K562 (cell line): ENCODE results near the gene COQ7. TPM values are rescaled to one million over a fixed set of nuclear protein-coding genes. Genes with fewer than 3 reads are reported as not detected.

ENCODE experiments used
- ARID1B ChIP-seq: fragments of 450-650 bp; IDR thresholded peaks from 2 replicates; pipeline ENCODE4 v1.6.1; 2016; ENCODE audit warnings: antibody characterized with exemption, mild to moderate bottlenecking, inconsistent platforms
- ATF7 ChIP-seq: fragments of 450-650 bp; IDR thresholded peaks from 2 replicates; pipeline ENCODE4 v1.7.1; 2014; ENCODE audit warnings: mild to moderate bottlenecking, moderate library complexity
- E2F8 ChIP-seq: fragments of 450-650 bp; IDR thresholded peaks from 2 replicates; pipeline ENCODE4 v1.7.1; 2018; ENCODE audit warnings: mild to moderate bottlenecking, low read depth; ENCODE audit not compliant: partially characterized antibody
- GABPA ChIP-seq: fragments of 200-800 bp; sonication (Bioruptor generic); conservative IDR thresholded peaks from 2 replicates; pipeline ENCODE4 v1.6.1; 2016; ENCODE audit warnings: low read depth, missing genetic modification characterization, missing compliant biosample characterization
- NCOA4 ChIP-seq: fragments of 450-650 bp; IDR thresholded peaks from 2 replicates; pipeline ENCODE4 v1.6.1; 2018; ENCODE audit warnings: mild to moderate bottlenecking; ENCODE audit not compliant: partially characterized antibody
- NCOR1 ChIP-seq: fragments of 450-650 bp; IDR thresholded peaks from 2 replicates; pipeline ENCODE4 v1.6.1; 2016; ENCODE audit warnings: mild to moderate bottlenecking, moderate library complexity
- POLR2H ChIP-seq: IDR thresholded peaks from 2 replicates; pipeline ENCODE4 v1.6.1; 2016; ENCODE audit warnings: missing genetic modification characterization, low read depth, mild to moderate bottlenecking, control low read depth, missing compliant biosample characterization, moderate library complexity
- SOX6 ChIP-seq: fragments of 450-650 bp; IDR thresholded peaks from 2 replicates; pipeline ENCODE4 v1.6.1; 2014; ENCODE audit warnings: mild to moderate bottlenecking
- TBL1XR1 ChIP-seq, 2 experiments: IDR thresholded peaks; 2 replicates each; pipeline ENCODE4 v1.6.1; 2012; ENCODE audit warnings: improper control_type of control experiment in 2 of 2, low read length in 2 of 2, mild to moderate bottlenecking in 1 of 2
- TCF3 ChIP-seq: sonication (generic); formaldehyde crosslinking; IDR thresholded peaks from 2 replicates; pipeline ENCODE4 v1.4.0; 2020; ENCODE audit warnings: mild to moderate bottlenecking, missing genetic modification reagents
- ZBTB12 ChIP-seq: fragments of 250-450 bp; sonication (Bioruptor Pico); IDR thresholded peaks from 2 replicates; pipeline ENCODE4 v1.4.0; 2020
- ZKSCAN3 ChIP-seq: fragments of 250-450 bp; sonication (Bioruptor Pico); IDR thresholded peaks from 2 replicates; pipeline ENCODE4 v1.4.0; 2020
- ZNF41 ChIP-seq: fragments of 250-450 bp; sonication (Bioruptor Pico); conservative IDR thresholded peaks from 2 replicates; pipeline ENCODE4 v1.4.0; 2020; ENCODE audit warnings: mild to moderate bottlenecking
- polyA plus RNA-seq, 8 experiments: library from polyadenylated mRNA; depleted of rRNA in 4 of 8; stranded (reverse) in 5 of 8; unstranded in 3 of 8; fragments of >200 nt; fragmentation: Nextera tagmentation in 2 of 8; fragmentation: Illumina TruSeq in 1 of 8; extraction: Ambion mirVana in 2 of 8; extraction: Trizol in 1 of 8; gene quantifications; 2 replicates each; pipeline versions ENCODE4 v1.2.1 to v1.2.3, GENCODE V29; 2011 to 2014; ENCODE audit warnings: inconsistent platforms in 1 of 8, missing spikeins in 1 of 8
- total RNA-seq, 7 experiments: library from RNA; depleted of rRNA in 6 of 7; stranded (reverse); fragments of >200 nt in 6 of 7; fragmentation: Illumina TruSeq in 2 of 7; extraction: Trizol in 2 of 7; gene quantifications; 2 replicates each; pipeline versions ENCODE4 v1.2.1 to v1.2.3, GENCODE V29; 2011 to 2021; ENCODE audit warnings: low replicate concordance in 1 of 7

The COQ7 gene
- total and polyA plus RNA-seq, 9 of the 15 experiments (the other 6 are each of a cell fraction or from before 2014, with no cell fraction given) = 2.3 to 26.1 (median 15.2) TPM

GRCh38 chr16:19127205-19127604, 59.8 kb downstream of the COQ7 start (continued):
- TF ChIP-seq E2F8 (no peak), SOX6 (peak; percentile 26; the same call in 1 of the 2 replicates), TCF3 (CRISPR knock-in tag) (peak; percentile 10; the same call in 1 of the 2 replicates), TBL1XR1 (IDR thresholded peaks at IDR 0.05; ENCODE audit: low read length in 2 of 2) (no peak), ZBTB12 (no peak), NCOA4 (no peak), GABPA (peak; percentile 48), ATF7 (no peak), ZKSCAN3 (CRISPR knock-in tag) (no peak), NCOR1 (no peak), ARID1B (peak; percentile 17; the same call in 1 of the 2 replicates), ZNF41 (CRISPR knock-in tag) (no peak), POLR2H (tag) (no peak)
